T-cell (primary cell): Measurements from ENCODE around the gene PRG3. TPM values are rescaled to one million over a fixed set of nuclear protein-coding genes. Genes with fewer than 3 reads are reported as not detected.

Source experiments
- ATAC-seq, 4 experiments: fragments of 200-7000 bp in 3 of 4; fragments of 150-1000 bp in 1 of 4; cut with Tn5 transposase; replicated peaks in 1 of 4; 1 replicate in 3 of 4; 2 replicates in 1 of 4; pipeline ENCODE4 v1.10.0; 2021; ENCODE audit warnings: moderate library complexity in 3 of 4, mild to moderate bottlenecking in 2 of 4, moderate number of reproducible peaks in 1 of 4
- CTCF ChIA-PET, 2 donors: fragments of 300-600 bp; sonication (Branson Sonifier 250); formaldehyde crosslinking; loops; one replicate each; lab custom pipeline; 2022; ENCODE audit warnings: antibody characterized with exemption in 2 of 2; lab: Charles Lee
- POLR2A ChIA-PET, 2 donors: fragments of 300-600 bp; sonication (Branson Sonifier 250); formaldehyde crosslinking; loops; one replicate each; lab custom pipeline; 2022; ENCODE audit warnings: antibody characterized with exemption in 2 of 2; lab: Charles Lee
- DNase-seq, 35 experiments: peaks; one replicate each; pipeline versions ENCODE4 v3.0.0 to v3.0.0-alpha.2; 2013 to 2023
- H3K27ac ChIP-seq: one replicate; pipeline ENCODE4 v1.5.1; 2013; ENCODE audit warnings: low read length
- H3K27me3 ChIP-seq, 2 experiments: replicated peaks in 1 of 2; 1 replicate in 1 of 2; 2 replicates in 1 of 2; pipeline versions ENCODE4 v1.6.1 to v1.7.0; 2013; ENCODE audit warnings: low read length in 1 of 2, mixed read lengths in 1 of 2; ENCODE audit not compliant: control insufficient read depth in 2 of 2, insufficient read depth in 2 of 2; ENCODE audit errors: extremely low read depth in 1 of 2
- H3K36me3 ChIP-seq, 2 donors: 1 replicate in 1 of 2; 2 replicates in 1 of 2; pipeline versions ENCODE4 v1.6.1 to v1.7.0; 2013; ENCODE audit warnings: low read length in 1 of 2; ENCODE audit not compliant: control insufficient read depth in 2 of 2, insufficient read depth in 1 of 2; ENCODE audit errors: extremely low read depth in 1 of 2
- H3K4me1 ChIP-seq, 2 experiments: 1 replicate in 1 of 2; 2 replicates in 1 of 2; pipeline versions ENCODE4 v1.6.1 to v1.7.0; 2013; ENCODE audit warnings: low read length in 2 of 2, mixed read lengths in 1 of 2; ENCODE audit not compliant: insufficient read depth in 2 of 2, control insufficient read depth in 1 of 2; ENCODE audit errors: extremely low read depth in 1 of 2
- H3K4me3 ChIP-seq, 2 donors: 1 replicate in 1 of 2; 2 replicates in 1 of 2; pipeline versions ENCODE4 v1.5.1 to v1.7.0; 2013; ENCODE audit warnings: mild to moderate bottlenecking in 2 of 2, low read length in 1 of 2, moderate library complexity in 1 of 2; ENCODE audit not compliant: control insufficient read depth in 1 of 2; ENCODE audit errors: extremely low read depth in 1 of 2
- H3K9me3 ChIP-seq: 2 replicates; pipeline ENCODE4 v1.7.0; 2013
- H3K27ac Mint-ChIP-seq, 2 donors: one replicate each; pipeline ENCODE4 v1.8.0; 2020 to 2021; ENCODE audit warnings: mild to moderate bottlenecking in 2 of 2, mixed read lengths in 2 of 2
- H3K27me3 Mint-ChIP-seq, 2 donors: one replicate each; pipeline ENCODE4 v1.8.0; 2021 to 2022; ENCODE audit warnings: mixed read lengths in 2 of 2
- H3K36me3 Mint-ChIP-seq: one replicate; pipeline ENCODE4 v1.8.0; 2021; ENCODE audit warnings: mixed read lengths
- H3K4me1 Mint-ChIP-seq, 3 donors: one replicate each; pipeline ENCODE4 v1.8.0; 2020 to 2022; ENCODE audit warnings: mixed read lengths in 3 of 3, mild to moderate bottlenecking in 1 of 3
- H3K4me3 Mint-ChIP-seq, 3 donors: one replicate each; pipeline ENCODE4 v1.8.0; 2020 to 2022; ENCODE audit warnings: mild to moderate bottlenecking in 3 of 3, mixed read lengths in 3 of 3, moderate library complexity in 3 of 3
- H3K9me3 Mint-ChIP-seq, 3 donors: one replicate each; pipeline ENCODE4 v1.8.0; 2020 to 2022; ENCODE audit warnings: mixed read lengths in 3 of 3
- WGBS: methylation state at CpG from one replicate; pipeline ENCODE4 v1.1.5; 2013; ENCODE audit warnings: missing lambda C conversion rate; ENCODE audit not compliant: insufficient coverage; 5-methylcytosine and 5-hydroxymethylcytosine counted together
- total RNA-seq, 35 experiments: library from RNA in 6 of 35; stranded (reverse) in 6 of 35; fragments of 120-200 nt in 1 of 35; gene quantifications; one replicate each; pipeline versions ENCODE4 v1.2.1 to v1.2.4 and lab custom pipeline; 2013 to 2026

PRG3 gene
- total RNA-seq, 5 donors from 2014 or later (not counting 1 experiment from before 2014, with no cell fraction given) = not detected

- H3K4me1 ChIP-seq = no peaks in the 10 kb centered on the region
- Mint-ChIP-seq H3K4me3 (no peak overlapping the region), H3K27me3 (peaks cover 10 to 18% of the 10 kb centered on the region in 2 donors), H3K27ac (no peak overlapping the region), H3K9me3 (peaks cover 0 to 2% (median 0%) of the 10 kb centered on the region in 3 donors), H3K4me1 (no peaks in the 10 kb centered on the region), H3K36me3 (no peaks in the 10 kb centered on the region)
- WGBS = 87% methylated on average over 8 of the region's 9 CpGs
- H3K27ac ChIP-seq = no peak overlapping the region
- peaks cover 0 to 12% of the 10 kb centered on the region in 2 experiments for H3K27me3 ChIP-seq
- ChIA-PET CTCF (interaction anchor here in 1 of 2 donors (0.5 kb wide), 1 partner anchor 54 kb away, joined by 5 read pairs; no protein-coding TSS in a partner anchor), POLR2A (no interaction called here)
- ATAC-seq (no peak), DNase-seq (no peak)
- H3K9me3 ChIP-seq = no peaks in the 10 kb centered on the region
- H3K36me3 ChIP-seq = no peaks in the 10 kb centered on the region
- no peak overlapping the region for H3K4me3 ChIP-seq
Observed at GRCh38 chr11:57358991-57359390, 22.0 kb downstream of the PRG3 start.

DNA sequence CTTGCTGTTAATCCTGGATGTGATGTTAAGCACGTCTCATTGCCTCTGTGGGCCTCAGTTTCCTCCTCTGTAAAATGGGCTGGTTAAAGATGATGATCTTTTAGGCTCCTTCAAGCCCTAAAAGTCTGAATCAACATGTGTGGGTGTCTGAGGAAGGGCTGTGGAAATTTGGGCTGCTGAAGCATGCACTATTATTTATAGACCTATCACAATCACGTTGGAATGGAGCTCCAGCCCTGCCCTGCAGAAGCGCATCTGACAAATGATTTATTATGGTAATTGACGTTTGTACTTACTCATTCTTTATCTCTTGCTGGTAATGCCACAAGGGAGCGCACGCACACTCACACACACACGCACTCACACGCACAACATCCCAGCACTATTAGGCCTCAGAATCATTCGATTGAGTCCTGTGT lies 22.4 kb downstream of the PRG3 start:
- ATAC-seq (no peak), DNase-seq (no peak)
- ChIA-PET CTCF (no interaction called here), POLR2A (no interaction called here)
- no peaks in the 10 kb centered on the region for H3K9me3 ChIP-seq
- H3K27ac ChIP-seq = no peak overlapping the region
- H3K27me3 ChIP-seq = peaks cover 0 to 12% of the 10 kb centered on the region in 2 experiments
- H3K36me3 ChIP-seq = no peaks in the 10 kb centered on the region
- H3K4me3 ChIP-seq = no peak overlapping the region
- H3K27ac Mint-ChIP-seq = no peak overlapping the region
- WGBS = no CpG with 5 or more reads among the region's 9 CpGs
- no peak overlapping the region for H3K4me3 Mint-ChIP-seq
- peaks cover 0 to 2% (median 0%) of the 10 kb centered on the region in 3 donors for H3K9me3 Mint-ChIP-seq
- no peaks in the 10 kb centered on the region for H3K4me1 ChIP-seq
- no peaks in the 10 kb centered on the region for H3K36me3 Mint-ChIP-seq
- H3K27me3 Mint-ChIP-seq = peaks cover 10 to 16% of the 10 kb centered on the region in 2 donors
- H3K4me1 Mint-ChIP-seq = no peaks in the 10 kb centered on the region

DNA sequence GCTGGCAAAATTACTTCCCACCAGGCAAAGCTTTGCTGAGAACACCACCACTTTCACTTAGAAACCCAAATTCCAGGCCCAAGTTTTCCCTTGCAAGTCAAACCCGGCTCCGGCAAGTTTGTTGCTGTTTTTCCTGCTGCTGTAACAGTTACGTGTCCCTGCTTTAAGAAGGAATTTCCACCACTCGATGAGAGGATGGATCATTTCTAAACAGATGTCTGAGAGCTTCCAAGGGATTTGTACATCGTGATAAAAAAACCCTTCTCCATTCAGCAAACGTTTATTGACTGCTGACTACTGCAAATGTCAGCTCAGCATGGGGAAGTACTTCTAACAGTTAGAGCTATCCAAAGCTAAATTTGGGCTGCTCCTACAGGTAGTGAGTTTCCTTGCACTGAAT lies 23.1 kb downstream of the PRG3 start:
- peaks cover 0 to 13% of the 10 kb centered on the region in 2 experiments for H3K27me3 ChIP-seq
- no peak for DNase-seq
- Mint-ChIP-seq H3K9me3 (peaks cover 0 to 2% (median 0%) of the 10 kb centered on the region in 3 donors), H3K4me3 (no peak overlapping the region), H3K27ac (no peak overlapping the region), H3K36me3 (no peaks in the 10 kb centered on the region), H3K27me3 (peaks cover 8 to 16% of the 10 kb centered on the region in 2 donors), H3K4me1 (no peaks in the 10 kb centered on the region)
- no peaks in the 10 kb centered on the region for H3K9me3 ChIP-seq
- no peak overlapping the region for H3K27ac ChIP-seq
- no peaks in the 10 kb centered on the region for H3K36me3 ChIP-seq
- no peak overlapping the region for H3K4me3 ChIP-seq
- POLR2A ChIA-PET = no interaction called here
- no peaks in the 10 kb centered on the region for H3K4me1 ChIP-seq
- no peak for ATAC-seq
- CTCF ChIA-PET = no interaction called here
- 100% methylated on average over 2 of the region's 6 CpGs for WGBS

DNA sequence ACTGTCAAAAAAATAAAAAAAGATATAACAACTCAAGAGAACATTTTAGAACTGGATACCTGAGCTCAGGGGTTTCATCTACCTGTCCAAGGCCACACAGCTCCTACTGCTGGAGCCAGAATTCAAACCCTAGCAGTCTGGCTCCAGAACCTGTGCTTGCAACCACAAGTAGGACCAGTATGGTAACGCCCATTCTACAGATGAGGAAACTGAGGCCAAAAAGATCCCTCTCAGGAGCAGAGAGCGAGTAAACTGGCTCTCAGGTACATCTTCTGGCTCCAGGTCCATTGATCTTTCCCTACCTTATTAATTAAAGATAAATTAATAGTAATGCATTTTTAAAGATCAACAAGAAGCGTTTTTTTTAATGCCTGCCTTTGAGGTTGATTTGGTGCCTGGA lies 23.6 kb downstream of the PRG3 start:
- WGBS = 100% methylated on average over 1 of the region's 3 CpGs
- Histone ChIP-seq H3K36me3 (no peaks in the 10 kb centered on the region), H3K27me3 (peaks cover 0 to 13% of the 10 kb centered on the region in 2 experiments), H3K27ac (no peak overlapping the region), H3K4me1 (no peaks in the 10 kb centered on the region), H3K4me3 (no peak overlapping the region), H3K9me3 (no peaks in the 10 kb centered on the region)
- Mint-ChIP-seq H3K36me3 (no peaks in the 10 kb centered on the region), H3K4me3 (no peak overlapping the region), H3K27me3 (peaks cover 8 to 16% of the 10 kb centered on the region in 2 donors), H3K27ac (no peak overlapping the region), H3K9me3 (peaks cover 0 to 2% (median 0%) of the 10 kb centered on the region in 3 donors), H3K4me1 (no peaks in the 10 kb centered on the region)
- ATAC-seq = no peak
- DNase-seq = no peak
- ChIA-PET CTCF (interaction anchor here in 1 of 2 donors (0.7 kb wide), 1 partner anchor 109 kb away, joined by 4 read pairs; no protein-coding TSS in a partner anchor), POLR2A (no interaction called here)

DNA sequence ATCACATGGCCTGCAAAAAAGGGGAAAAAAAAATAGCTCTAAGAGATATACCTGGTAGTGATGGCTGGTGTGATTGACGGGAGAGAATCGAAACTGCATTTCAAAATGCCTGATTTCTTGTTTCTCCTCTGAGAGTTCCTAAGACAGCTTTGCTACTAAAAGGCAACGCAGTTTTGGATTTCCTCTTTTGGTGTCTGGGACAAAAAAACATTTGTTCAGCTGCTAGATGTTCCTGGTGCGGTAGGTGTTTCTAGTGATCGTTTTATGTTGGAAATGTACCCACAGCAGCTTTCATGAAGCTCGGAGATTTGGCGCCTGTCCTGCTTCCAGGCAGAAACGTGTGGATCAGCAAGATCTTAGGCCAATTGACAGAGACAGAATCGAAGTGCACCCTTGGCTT lies 24.7 kb downstream of the PRG3 start:
- Histone ChIP-seq H3K4me1 (no peaks in the 10 kb centered on the region), H3K27ac (no peak overlapping the region), H3K36me3 (no peaks in the 10 kb centered on the region), H3K4me3 (no peak overlapping the region), H3K9me3 (no peaks in the 10 kb centered on the region), H3K27me3 (peaks cover 0 to 10% of the 10 kb centered on the region in 2 experiments)
- CTCF ChIA-PET = interaction anchor here in 1 of 2 donors (0.5 kb wide), 1 partner anchor 488 kb away, joined by 4 read pairs; no protein-coding TSS in a partner anchor
- Mint-ChIP-seq H3K9me3 (peaks cover 0 to 4% (median under 1%) of the 10 kb centered on the region in 3 donors), H3K27me3 (peaks cover 8 to 13% of the 10 kb centered on the region in 2 donors), H3K27ac (no peak overlapping the region), H3K4me3 (no peak overlapping the region), H3K36me3 (no peaks in the 10 kb centered on the region), H3K4me1 (no peaks in the 10 kb centered on the region)
- no peak for DNase-seq
- WGBS = 46% methylated on average over 7 of the region's 9 CpGs
- ATAC-seq = no peak
- POLR2A ChIA-PET = no interaction called here

DNA sequence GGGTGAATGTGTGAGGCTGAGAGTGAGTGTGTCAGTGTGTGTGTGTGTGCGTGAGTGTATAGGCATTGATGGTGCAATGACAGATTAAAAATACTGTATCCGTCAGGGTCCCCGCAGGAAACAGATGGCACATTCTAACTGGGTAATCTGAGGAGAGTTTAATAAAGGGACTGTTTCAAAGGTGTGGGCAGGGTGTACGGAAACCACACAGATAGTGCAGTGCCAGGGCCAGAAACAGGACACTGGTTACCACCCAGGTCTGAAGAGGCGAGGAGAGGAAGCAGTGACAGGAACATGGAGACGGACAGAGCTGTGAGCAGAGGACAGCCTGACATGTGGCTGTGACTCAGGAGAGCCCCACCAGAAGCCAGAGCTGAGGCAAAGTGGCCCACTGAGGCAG lies 26.3 kb downstream of the PRG3 start:
- Histone ChIP-seq H3K4me1 (peaks cover 0 to 4% of the 10 kb centered on the region in 2 experiments), H3K36me3 (no peaks in the 10 kb centered on the region), H3K27me3 (peaks cover 0 to 17% of the 10 kb centered on the region in 2 experiments), H3K27ac (no peak overlapping the region), H3K4me3 (no peak overlapping the region), H3K9me3 (no peaks in the 10 kb centered on the region)
- POLR2A ChIA-PET = no interaction called here
- 49% methylated on average over 6 of the region's 6 CpGs for WGBS
- Mint-ChIP-seq H3K27ac (no peak overlapping the region), H3K27me3 (peaks cover 8 to 11% of the 10 kb centered on the region in 2 donors), H3K36me3 (no peaks in the 10 kb centered on the region), H3K4me3 (no peak overlapping the region), H3K4me1 (peaks cover 0 to 3% (median 3%) of the 10 kb centered on the region in 3 donors), H3K9me3 (peaks cover 0 to 6% (median 0%) of the 10 kb centered on the region in 3 donors)
- no peak for DNase-seq
- CTCF ChIA-PET = no interaction called here
- no peak for ATAC-seq
